ENCODE measurements around the gene FCHSD1.

The FCHSD1 gene

GRCh38 chr5:141590127-141590526 lies 61.1 kb downstream of the FCHSD1 start:
- no peak for TF ChIP-seq CTCF (IDR thresholded peaks at IDR 0.05; ENCODE audit: low read depth, low read length)

More at GRCh38 chr5:141590127-141590526, 61.1 kb downstream of the FCHSD1 start:
- no peak for DNase-seq (ENCODE audit: low read depth in 2 of 2)
- H3K4me3 ChIP-seq (replicated peaks in 1 of 2; ENCODE audit: low read depth in 2 of 2, low read length in 2 of 2) = no peak overlapping the region

Data from cardiac fibroblast (primary cell).